ENCODE data around the gene FBXO9. TPM values are rescaled to one million over a fixed set of nuclear protein-coding genes. Genes with fewer than 3 reads are reported as not detected.

The FBXO9 gene
- total RNA-seq, 4 donors from 2014 or later: 65.0 to 95.9 (median 82.3) TPM

GRCh38 chr6:53100561-53100960, 35.4 kb downstream of the FBXO9 start:
- no peaks in the 10 kb centered on the region for H3K9me3 ChIP-seq
- TF ChIP-seq POLR2AphosphoS5 (IDR thresholded peaks at IDR 0.05) (no peak), EP300 (IDR thresholded peaks at IDR 0.05) (no peak), POLR2A (IDR thresholded peaks at IDR 0.05) (no peak), CTCF (IDR thresholded peaks at IDR 0.05) (no peak)
- peak overlapping the region in 1 of 4 donors; percentile 7 for H3K27ac ChIP-seq
- ATAC-seq: no peak
- no peaks in the 10 kb centered on the region for H3K27me3 ChIP-seq
- H3K4me1 ChIP-seq: peaks cover 0 to 28% (median 6%) of the 10 kb centered on the region in 3 donors
- 19 to 20% methylated on average over 2 of the region's 2 CpGs for WGBS, 2 donors (ENCODE audit: low coverage in 1 of 2)
- H3K4me3 ChIP-seq: no peak overlapping the region
- H3K36me3 ChIP-seq: peaks cover 2 to 74% of the 10 kb centered on the region in 2 donors

GRCh38 chr6:53101006-53101405, 35.8 kb downstream of the FBXO9 start:
- 79% methylated on average over 2 of the region's 2 CpGs; no CpG with 5 or more reads in 1 of the 2 donors for WGBS, 2 donors (ENCODE audit: low coverage in 1 of 2)
- H3K36me3 ChIP-seq: peaks cover 2 to 69% of the 10 kb centered on the region in 2 donors
- no peak overlapping the region for H3K4me3 ChIP-seq
- H3K4me1 ChIP-seq: peaks cover 0 to 28% (median 6%) of the 10 kb centered on the region in 3 donors
- no peaks in the 10 kb centered on the region for H3K27me3 ChIP-seq
- TF ChIP-seq POLR2A (IDR thresholded peaks at IDR 0.05): no peak
- no peak for TF ChIP-seq POLR2AphosphoS5 (IDR thresholded peaks at IDR 0.05)
- TF ChIP-seq EP300 (IDR thresholded peaks at IDR 0.05): no peak
- no peak for TF ChIP-seq CTCF (IDR thresholded peaks at IDR 0.05)
- ATAC-seq: no peak
- no peak overlapping the region for H3K27ac ChIP-seq
- no peaks in the 10 kb centered on the region for H3K9me3 ChIP-seq

DNA sequence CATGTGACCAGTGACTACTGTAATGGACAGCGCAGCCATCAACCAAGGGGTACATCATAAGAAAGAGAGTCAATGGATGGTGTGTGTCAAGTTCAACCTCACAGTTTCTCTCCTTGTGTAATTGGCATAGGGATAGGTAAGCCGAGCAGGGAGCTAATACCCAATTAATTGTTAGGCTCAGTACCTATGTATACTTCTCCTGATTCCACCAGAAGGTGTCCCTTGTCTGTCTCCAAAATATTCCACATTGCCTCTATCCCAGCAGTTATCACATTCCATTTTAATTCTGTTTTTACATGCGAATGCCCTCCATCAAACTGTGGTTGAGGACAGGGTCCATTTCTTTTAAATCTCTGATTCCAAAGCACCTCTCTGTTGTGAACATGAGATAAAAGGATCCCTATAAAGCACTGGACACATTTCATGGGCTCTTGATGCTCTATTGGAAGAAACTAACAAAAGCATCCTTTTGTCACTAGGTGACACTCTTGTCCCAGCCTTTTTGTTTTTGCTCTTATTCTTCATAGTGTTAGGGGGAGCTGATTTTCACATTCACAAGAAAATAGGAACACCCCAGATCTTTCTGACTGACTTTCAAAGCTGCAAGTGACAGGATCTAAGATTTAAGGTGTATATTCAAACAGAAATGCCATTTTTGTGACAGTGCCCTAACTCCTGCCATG, 38.9 kb downstream of the FBXO9 start:
- WGBS, 2 donors (ENCODE audit: low coverage in 1 of 2): 75 to 85% methylated on average over 3 of the region's 3 CpGs
- H3K9me3 ChIP-seq: no peaks in the 10 kb centered on the region
- peaks cover 0 to 38% of the 10 kb centered on the region in 2 donors for H3K36me3 ChIP-seq
- H3K4me3 ChIP-seq: no peak overlapping the region
- H3K4me1 ChIP-seq: peaks cover 0 to 48% (median 6%) of the 10 kb centered on the region in 3 donors
- peak overlapping the region; percentile 25 to 46 (median 38) for H3K27ac ChIP-seq
- no peak for ATAC-seq
- H3K27me3 ChIP-seq: no peaks in the 10 kb centered on the region
- TF ChIP-seq EP300 (IDR thresholded peaks at IDR 0.05) (no peak), CTCF (IDR thresholded peaks at IDR 0.05) (peak in 3 of 4 experiments; percentile 36 to 49 (median 37)), POLR2A (IDR thresholded peaks at IDR 0.05) (no peak)

DNA sequence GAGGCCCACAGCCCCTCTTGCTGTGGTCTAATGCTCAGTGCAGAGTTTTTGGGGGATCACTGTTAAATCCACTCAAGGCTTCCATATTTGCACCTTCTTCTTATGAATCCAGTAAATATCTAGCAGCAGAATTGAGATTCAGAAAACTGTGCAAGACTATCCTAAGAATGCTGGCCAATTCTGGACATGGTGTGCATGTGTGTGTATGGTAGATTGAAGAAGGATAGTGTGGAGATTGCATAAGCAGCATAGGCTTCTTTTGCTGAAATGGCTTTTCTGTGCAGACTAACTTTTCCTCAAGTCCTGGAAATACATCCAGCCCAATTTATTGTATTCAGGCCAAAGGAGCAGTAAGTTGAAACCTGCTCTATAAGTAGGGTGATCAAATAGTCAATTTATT, 39.7 kb downstream of the FBXO9 start:
- Histone ChIP-seq H3K9me3 (no peaks in the 10 kb centered on the region), H3K27ac (peak overlapping the region in 1 of 4 donors; percentile 58), H3K27me3 (no peaks in the 10 kb centered on the region), H3K36me3 (peaks cover 0 to 30% of the 10 kb centered on the region in 2 donors), H3K4me1 (peaks cover 0 to 48% (median 6%) of the 10 kb centered on the region in 3 donors), H3K4me3 (no peak overlapping the region)
- no peak for ATAC-seq
- TF ChIP-seq POLR2AphosphoS5 (IDR thresholded peaks at IDR 0.05) (no peak), POLR2A (IDR thresholded peaks at IDR 0.05) (no peak), CTCF (IDR thresholded peaks at IDR 0.05) (no peak), EP300 (IDR thresholded peaks at IDR 0.05) (no peak)

DNA sequence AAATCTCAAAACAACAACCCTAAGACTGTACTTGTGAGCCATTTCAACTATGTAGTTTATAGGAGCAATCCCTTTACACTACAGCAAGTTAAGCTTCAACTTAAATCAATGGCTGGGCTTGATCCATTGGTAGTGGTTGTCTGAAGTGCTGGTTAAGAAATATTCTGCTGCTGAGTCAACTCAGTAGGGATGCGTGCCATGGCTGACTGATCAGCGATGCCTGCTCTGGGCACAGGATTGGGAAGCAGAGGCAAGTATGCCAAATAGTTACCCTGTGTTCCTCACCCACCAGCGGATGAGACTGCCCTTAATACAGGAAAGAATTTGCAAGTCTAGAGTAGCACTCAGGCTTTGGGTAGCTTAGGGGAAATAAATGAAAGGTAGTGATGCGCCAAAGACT, 41.9 kb downstream of the FBXO9 start:
- Histone ChIP-seq H3K36me3 (peaks cover 0 to 8% of the 10 kb centered on the region in 2 donors), H3K27ac (peak overlapping the region in 3 of 4 donors; percentile 31 to 49 (median 35)), H3K9me3 (no peaks in the 10 kb centered on the region), H3K27me3 (no peaks in the 10 kb centered on the region), H3K4me1 (peaks cover 0 to 54% (median 6%) of the 10 kb centered on the region in 3 donors), H3K4me3 (no peak overlapping the region)
- 91 to 100% methylated on average over 2 to 4 of the region's 4 CpGs for WGBS, 2 donors (ENCODE audit: low coverage in 1 of 2)
- no peak for TF ChIP-seq EP300 (IDR thresholded peaks at IDR 0.05)
- no peak for TF ChIP-seq POLR2A (IDR thresholded peaks at IDR 0.05)
- TF ChIP-seq CTCF (IDR thresholded peaks at IDR 0.05): no peak
- TF ChIP-seq POLR2AphosphoS5 (IDR thresholded peaks at IDR 0.05): no peak
- no peak for ATAC-seq
